ENCODE results near the gene ACTN4.
A peak's percentile ranks its signal among the peaks of the same experiment; 100 is the strongest.
"Not testable (repeated sequence)": the region's sequence is repeated elsewhere in the genome, so short reads cannot be mapped to it uniquely, and the experiment has no call there.

ACTN4 gene

DNA sequence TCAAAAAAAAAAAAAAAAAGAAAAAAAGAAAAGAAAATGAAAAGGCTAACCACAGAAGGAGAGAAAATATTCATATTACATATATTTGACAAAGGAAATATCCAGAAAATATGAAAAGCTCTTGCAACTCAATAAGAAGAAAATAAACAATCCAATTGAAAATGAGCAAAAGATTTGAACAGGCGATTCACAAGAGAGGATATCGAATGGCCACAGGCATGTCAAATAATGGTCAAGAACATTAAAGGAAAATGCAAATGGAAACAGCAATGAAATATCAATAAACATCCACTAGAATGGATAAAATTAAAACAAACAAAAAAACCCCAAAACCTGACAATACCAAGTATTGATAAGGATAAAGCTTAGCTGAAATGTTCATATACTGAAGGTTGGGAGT, 117.8 kb downstream of the ACTN4 start:
- no CpG with 5 or more reads among the region's 2 CpGs for WGBS (ENCODE audit: extremely low coverage, insufficient coverage, low lambda C conversion rate)

DNA sequence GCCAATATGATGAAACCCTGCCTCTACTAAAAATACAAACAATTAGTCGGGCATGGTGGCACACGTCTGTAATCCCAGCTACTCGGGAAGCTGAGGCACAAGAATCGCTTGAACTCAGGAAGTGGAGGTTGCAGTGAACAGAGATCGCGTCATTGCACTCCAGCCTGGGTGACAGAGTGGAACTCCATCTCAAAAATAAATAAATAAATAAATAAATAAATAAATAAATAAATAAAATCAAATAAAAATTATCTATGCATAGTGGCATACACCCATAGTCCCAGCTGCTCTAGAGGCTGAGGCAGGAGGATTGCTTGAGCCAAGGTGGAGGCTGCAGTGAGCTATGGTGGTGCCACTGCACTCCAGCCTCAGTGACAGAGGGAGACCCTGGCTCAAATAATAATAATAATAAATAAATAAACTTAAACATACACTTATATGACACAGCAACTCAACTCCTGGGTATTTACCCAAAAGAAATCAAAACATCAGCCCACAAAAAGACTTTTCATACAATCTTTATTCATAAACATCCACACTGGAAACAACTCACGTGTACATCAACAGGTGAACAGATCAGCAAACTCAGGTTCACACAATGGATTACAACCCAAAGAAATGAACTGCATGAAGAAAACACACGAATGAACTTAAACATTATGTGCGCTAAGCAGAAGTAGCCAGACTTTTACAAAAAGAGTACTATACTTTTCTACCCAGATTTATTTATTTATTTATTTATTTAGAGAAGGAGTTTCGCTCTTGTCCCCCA, 119.0 kb downstream of the ACTN4 start:
- Histone ChIP-seq H3K27ac (ENCODE audit: low read depth, low read length) (no peak overlapping the region), H3K9ac (ENCODE audit: low read length) (no peak overlapping the region), H3K56ac (ENCODE audit: low read length) (no peak overlapping the region), H3K18ac (ENCODE audit: low read length) (no peak overlapping the region), H4K8ac (ENCODE audit: low read depth, low read length) (no peak overlapping the region), H3K4me2 (ENCODE audit: low read length) (no peak overlapping the region), H2AK5ac (ENCODE audit: low read length) (no peak overlapping the region), H3K23ac (ENCODE audit: low read length) (no peak overlapping the region), H3K4me3 (ENCODE audit: low read length) (no peak overlapping the region), H3K4ac (ENCODE audit: low read depth, low read length) (no peak overlapping the region), H3K4me1 (ENCODE audit: control insufficient read depth, low read depth, low read length) (no peaks in the 10 kb centered on the region), H2BK15ac (replicated peaks; ENCODE audit: low read depth) (no peak overlapping the region), H3K79me1 (ENCODE audit: low read length) (no peaks in the 10 kb centered on the region), H3K79me2 (ENCODE audit: control insufficient read depth, insufficient read depth, low read length) (no peaks in the 10 kb centered on the region), H3K36me3 (ENCODE audit: control insufficient read depth, insufficient read depth, low read length) (no peaks in the 10 kb centered on the region), H4K5ac (ENCODE audit: low read length) (no peak overlapping the region), H2BK5ac (ENCODE audit: low read length) (no peak overlapping the region), H2BK120ac (ENCODE audit: low read depth, low read length) (no peak overlapping the region), H3K27me3 (ENCODE audit: insufficient read depth, low read length, poor library complexity) (no peaks in the 10 kb centered on the region)
- DNase-seq: no peak
- no CpG with 5 or more reads among the region's 10 CpGs for WGBS (ENCODE audit: extremely low coverage, insufficient coverage, low lambda C conversion rate)

More for the DNA sequence above, 117.8 kb downstream of the ACTN4 start:
- no peaks in the 10 kb centered on the region for H3K4me1 ChIP-seq (ENCODE audit: control insufficient read depth, low read depth, low read length)
- no peaks in the 10 kb centered on the region for H3K27me3 ChIP-seq (ENCODE audit: insufficient read depth, low read length, poor library complexity)
- H3K27ac ChIP-seq (ENCODE audit: low read depth, low read length): no peak overlapping the region
- H3K56ac ChIP-seq (ENCODE audit: low read length): no peak overlapping the region
- no peak overlapping the region for H4K5ac ChIP-seq (ENCODE audit: low read length)
- no peak overlapping the region for H3K4me3 ChIP-seq (ENCODE audit: low read length)
- no peaks in the 10 kb centered on the region for H3K79me1 ChIP-seq (ENCODE audit: low read length)
- H3K4ac ChIP-seq (ENCODE audit: low read depth, low read length): no peak overlapping the region
- H2BK120ac ChIP-seq (ENCODE audit: low read depth, low read length): no peak overlapping the region
- H2BK5ac ChIP-seq (ENCODE audit: low read length): no peak overlapping the region
- no peaks in the 10 kb centered on the region for H3K36me3 ChIP-seq (ENCODE audit: control insufficient read depth, insufficient read depth, low read length)
- no peak overlapping the region for H2AK5ac ChIP-seq (ENCODE audit: low read length)
- H3K79me2 ChIP-seq (ENCODE audit: control insufficient read depth, insufficient read depth, low read length): no peaks in the 10 kb centered on the region
- H4K8ac ChIP-seq (ENCODE audit: low read depth, low read length): no peak overlapping the region
- H2BK15ac ChIP-seq (replicated peaks; ENCODE audit: low read depth): no peak overlapping the region
- no peak overlapping the region for H3K23ac ChIP-seq (ENCODE audit: low read length)
- no peak overlapping the region for H3K9ac ChIP-seq (ENCODE audit: low read length)
- no peak overlapping the region for H3K18ac ChIP-seq (ENCODE audit: low read length)
- H3K4me2 ChIP-seq (ENCODE audit: low read length): no peak overlapping the region
- DNase-seq: no peak

DNA sequence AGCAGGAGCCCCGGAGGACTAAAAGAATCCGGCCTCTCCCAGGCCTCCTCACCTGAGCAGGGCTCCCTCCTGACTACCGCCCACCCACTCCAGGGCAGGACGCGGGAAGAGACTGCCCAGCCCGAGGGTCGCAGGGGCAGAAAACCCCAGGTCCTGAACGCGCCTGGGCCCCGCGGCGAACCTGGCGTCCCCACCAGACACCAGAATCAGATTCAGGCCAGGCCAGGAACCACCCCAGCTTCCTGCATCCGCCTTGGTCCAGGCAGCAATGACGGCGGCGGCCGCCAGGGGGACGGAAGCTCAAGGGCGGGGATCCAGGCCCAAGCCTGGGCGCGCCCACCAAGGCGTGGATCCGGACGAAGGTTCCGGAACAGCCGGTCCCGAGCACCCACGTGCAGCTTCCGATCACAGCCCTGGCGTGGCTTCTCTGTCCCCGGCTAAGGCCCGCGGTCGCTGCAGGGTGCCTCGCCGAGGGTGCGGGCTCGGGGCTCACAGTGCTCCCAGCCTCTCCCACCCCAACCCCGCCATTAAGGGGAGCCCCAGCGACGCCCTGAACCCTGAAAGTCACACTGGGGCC, 122.3 kb downstream of the ACTN4 start:
- Histone ChIP-seq H3K4me1 (ENCODE audit: control insufficient read depth, low read depth, low read length) (no peaks in the 10 kb centered on the region), H2BK120ac (ENCODE audit: low read depth, low read length) (no peak overlapping the region), H4K5ac (ENCODE audit: low read length) (no peak overlapping the region), H2BK15ac (replicated peaks; ENCODE audit: low read depth) (no peak overlapping the region), H3K4me3 (ENCODE audit: low read length) (no peak overlapping the region), H3K79me2 (ENCODE audit: control insufficient read depth, insufficient read depth, low read length) (no peaks in the 10 kb centered on the region), H3K9ac (ENCODE audit: low read length) (peak overlapping the region; percentile 44), H3K27me3 (ENCODE audit: insufficient read depth, low read length, poor library complexity) (no peaks in the 10 kb centered on the region), H3K18ac (ENCODE audit: low read length) (no peak overlapping the region), H4K8ac (ENCODE audit: low read depth, low read length) (no peak overlapping the region), H3K4ac (ENCODE audit: low read depth, low read length) (no peak overlapping the region), H3K4me2 (ENCODE audit: low read length) (no peak overlapping the region), H3K23ac (ENCODE audit: low read length) (no peak overlapping the region), H3K36me3 (ENCODE audit: control insufficient read depth, insufficient read depth, low read length) (no peaks in the 10 kb centered on the region), H2BK5ac (ENCODE audit: low read length) (no peak overlapping the region), H3K79me1 (ENCODE audit: low read length) (no peaks in the 10 kb centered on the region), H2AK5ac (ENCODE audit: low read length) (no peak overlapping the region), H3K27ac (ENCODE audit: low read depth, low read length) (no peak overlapping the region), H3K56ac (ENCODE audit: low read length) (peak overlapping the region; percentile 63)
- DNase-seq: peak; percentile 73
- no CpG with 5 or more reads among the region's 42 CpGs for WGBS (ENCODE audit: extremely low coverage, insufficient coverage, low lambda C conversion rate)

DNA sequence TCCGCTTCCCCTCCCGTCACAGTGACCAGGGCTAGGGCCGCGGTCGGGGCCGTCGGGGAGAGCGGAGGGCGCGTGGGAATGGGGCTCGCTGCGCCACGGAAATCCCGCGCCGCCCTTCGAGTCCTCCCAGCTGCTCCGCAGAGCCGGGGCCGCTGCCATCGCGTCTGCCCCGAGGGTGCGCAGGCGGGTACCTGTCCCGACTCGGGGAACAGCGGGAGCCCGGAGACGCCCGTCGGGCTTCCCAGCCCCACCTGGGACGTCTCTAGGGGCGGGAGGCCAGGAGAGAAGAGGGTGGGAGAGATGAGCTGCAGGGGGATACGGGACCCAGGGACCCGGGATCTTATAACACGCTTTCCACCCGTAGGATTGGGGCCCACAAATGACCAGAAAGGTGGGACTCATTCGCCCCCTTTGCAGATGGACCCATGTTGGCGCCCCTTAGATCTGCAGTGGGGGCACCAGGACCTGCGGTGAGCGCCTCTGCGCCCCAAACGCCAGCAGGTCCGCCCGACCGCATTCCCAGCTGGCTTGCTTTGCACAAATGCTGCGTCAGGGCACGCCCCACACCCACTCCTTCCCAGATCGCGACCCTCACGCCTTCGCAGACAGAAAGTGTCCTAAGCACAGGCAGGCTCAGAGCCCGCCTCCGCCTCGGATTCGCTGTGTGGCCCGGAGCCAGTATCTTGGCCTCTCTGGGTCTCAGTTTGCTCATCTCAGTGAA, 122.9 kb downstream of the ACTN4 start:
- DNase-seq; H3K23ac ChIP-seq (ENCODE audit: low read length); H2AK5ac ChIP-seq (ENCODE audit: low read length); H4K8ac ChIP-seq (ENCODE audit: low read depth, low read length); H3K4ac ChIP-seq (ENCODE audit: low read depth, low read length); H3K27me3 ChIP-seq (ENCODE audit: insufficient read depth, low read length, poor library complexity); H3K9ac ChIP-seq (ENCODE audit: low read length); H2BK120ac ChIP-seq (ENCODE audit: low read depth, low read length); H3K4me3 ChIP-seq (ENCODE audit: low read length); H3K4me2 ChIP-seq (ENCODE audit: low read length); H3K79me2 ChIP-seq (ENCODE audit: control insufficient read depth, insufficient read depth, low read length); H3K56ac ChIP-seq (ENCODE audit: low read length); H4K5ac ChIP-seq (ENCODE audit: low read length); H2BK15ac ChIP-seq (replicated peaks; ENCODE audit: low read depth); H3K79me1 ChIP-seq (ENCODE audit: low read length); H3K18ac ChIP-seq (ENCODE audit: low read length); H3K36me3 ChIP-seq (ENCODE audit: control insufficient read depth, insufficient read depth, low read length); H3K4me1 ChIP-seq (ENCODE audit: control insufficient read depth, low read depth, low read length); H2BK5ac ChIP-seq (ENCODE audit: low read length); H3K27ac ChIP-seq (ENCODE audit: low read depth, low read length): not testable (repeated sequence)
- WGBS (ENCODE audit: extremely low coverage, insufficient coverage, low lambda C conversion rate): no CpG with 5 or more reads among the region's 58 CpGs

DNA sequence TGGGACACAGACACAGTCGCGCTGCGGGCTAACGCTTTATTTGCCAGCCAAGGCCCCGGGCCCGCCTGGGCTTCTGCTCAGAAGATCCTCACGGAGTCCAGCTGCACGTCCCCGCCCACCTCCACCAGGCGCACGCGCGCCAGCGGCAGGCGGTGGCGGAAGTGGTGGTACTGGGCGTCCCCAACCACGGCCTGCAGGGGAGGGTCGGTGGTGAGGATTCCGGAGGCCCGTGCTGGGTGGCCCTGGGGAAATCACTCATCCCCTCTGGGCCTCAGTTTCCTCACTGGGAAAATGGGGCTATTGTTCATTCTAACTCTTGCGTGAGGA, 123.5 kb downstream of the ACTN4 start:
- not testable (repeated sequence) for H3K27ac ChIP-seq (ENCODE audit: low read depth, low read length); H3K4me3 ChIP-seq (ENCODE audit: low read length); H3K4ac ChIP-seq (ENCODE audit: low read depth, low read length); H3K9ac ChIP-seq (ENCODE audit: low read length); H3K4me2 ChIP-seq (ENCODE audit: low read length); H4K5ac ChIP-seq (ENCODE audit: low read length); H2BK15ac ChIP-seq (replicated peaks; ENCODE audit: low read depth); H3K4me1 ChIP-seq (ENCODE audit: control insufficient read depth, low read depth, low read length); H4K8ac ChIP-seq (ENCODE audit: low read depth, low read length); H2AK5ac ChIP-seq (ENCODE audit: low read length); H3K23ac ChIP-seq (ENCODE audit: low read length); H2BK5ac ChIP-seq (ENCODE audit: low read length); DNase-seq; H3K36me3 ChIP-seq (ENCODE audit: control insufficient read depth, insufficient read depth, low read length); H3K27me3 ChIP-seq (ENCODE audit: insufficient read depth, low read length, poor library complexity); H3K18ac ChIP-seq (ENCODE audit: low read length); H3K79me2 ChIP-seq (ENCODE audit: control insufficient read depth, insufficient read depth, low read length); H3K79me1 ChIP-seq (ENCODE audit: low read length); H2BK120ac ChIP-seq (ENCODE audit: low read depth, low read length); H3K56ac ChIP-seq (ENCODE audit: low read length)
- no CpG with 5 or more reads among the region's 22 CpGs for WGBS (ENCODE audit: extremely low coverage, insufficient coverage, low lambda C conversion rate)
